Measurements from ENCODE around the gene VIPR2.

DNA sequence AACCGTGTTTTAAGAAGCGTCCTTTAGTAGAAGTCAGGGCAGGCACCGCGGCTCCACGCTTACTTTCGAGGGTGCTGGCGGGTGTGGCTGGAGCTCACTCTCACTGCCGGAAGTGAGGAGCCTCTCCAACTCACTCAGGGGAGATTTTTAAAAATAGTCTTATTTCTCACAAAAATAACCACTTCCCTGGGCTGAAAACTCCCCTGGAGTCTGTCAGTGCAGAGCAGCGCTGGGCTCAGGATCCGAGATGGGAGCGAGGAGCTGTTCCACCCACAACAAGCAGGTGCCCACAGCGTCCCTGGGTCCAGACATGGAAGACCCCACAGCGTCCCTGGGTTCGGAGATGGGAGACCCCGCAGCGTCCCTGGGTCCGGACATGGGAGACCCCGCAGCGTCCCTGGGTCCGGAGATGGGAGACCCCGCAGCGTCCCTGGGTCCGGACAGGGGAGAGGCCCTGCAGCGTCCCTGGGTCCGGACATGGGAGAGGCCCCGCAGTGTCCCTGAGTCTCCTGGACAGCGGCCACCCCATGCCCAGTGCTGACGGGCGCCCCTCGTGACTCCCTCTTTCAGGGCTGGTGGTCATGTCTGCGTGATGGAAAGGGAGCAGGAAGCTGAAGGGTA lies 51.2 kb downstream of the VIPR2 start:
- TF ChIP-seq, protein P1, sequence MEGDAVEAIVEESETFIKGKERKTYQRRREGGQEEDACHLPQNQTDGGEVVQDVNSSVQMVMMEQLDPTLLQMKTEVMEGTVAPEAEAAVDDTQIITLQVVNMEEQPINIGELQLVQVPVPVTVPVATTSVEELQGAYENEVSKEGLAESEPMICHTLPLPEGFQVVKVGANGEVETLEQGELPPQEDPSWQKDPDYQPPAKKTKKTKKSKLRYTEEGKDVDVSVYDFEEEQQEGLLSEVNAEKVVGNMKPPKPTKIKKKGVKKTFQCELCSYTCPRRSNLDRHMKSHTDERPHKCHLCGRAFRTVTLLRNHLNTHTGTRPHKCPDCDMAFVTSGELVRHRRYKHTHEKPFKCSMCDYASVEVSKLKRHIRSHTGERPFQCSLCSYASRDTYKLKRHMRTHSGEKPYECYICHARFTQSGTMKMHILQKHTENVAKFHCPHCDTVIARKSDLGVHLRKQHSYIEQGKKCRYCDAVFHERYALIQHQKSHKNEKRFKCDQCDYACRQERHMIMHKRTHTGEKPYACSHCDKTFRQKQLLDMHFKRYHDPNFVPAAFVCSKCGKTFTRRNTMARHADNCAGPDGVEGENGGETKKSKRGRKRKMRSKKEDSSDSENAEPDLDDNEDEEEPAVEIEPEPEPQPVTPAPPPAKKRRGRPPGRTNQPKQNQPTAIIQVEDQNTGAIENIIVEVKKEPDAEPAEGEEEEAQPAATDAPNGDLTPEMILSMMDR (conservative IDR thresholded peaks at IDR 0.05; ENCODE audit: low read depth in 2 of 2) = no peak
- TF ChIP-seq EZH2 (IDR thresholded peaks at IDR 0.05; ENCODE audit: low read depth, unreplicated experiment) (no peak), EZH2phosphoT487 (IDR thresholded peaks at IDR 0.05; ENCODE audit: unreplicated experiment) (no peak), POLR2AphosphoS5 (IDR thresholded peaks at IDR 0.05; ENCODE audit: low read depth) (no peak), NANOG (IDR thresholded peaks at IDR 0.05; ENCODE audit: borderline replicate concordance) (no peak), JUNB (IDR thresholded peaks at IDR 0.05; ENCODE audit: unreplicated experiment) (no peak), ZNF114 (CRISPR knock-in tag; IDR thresholded peaks at IDR 0.05) (no peak), CREB1 (CRISPR knock-in tag; IDR thresholded peaks at IDR 0.05; ENCODE audit: low read depth) (no peak)
- TF ChIP-seq, protein P2, sequence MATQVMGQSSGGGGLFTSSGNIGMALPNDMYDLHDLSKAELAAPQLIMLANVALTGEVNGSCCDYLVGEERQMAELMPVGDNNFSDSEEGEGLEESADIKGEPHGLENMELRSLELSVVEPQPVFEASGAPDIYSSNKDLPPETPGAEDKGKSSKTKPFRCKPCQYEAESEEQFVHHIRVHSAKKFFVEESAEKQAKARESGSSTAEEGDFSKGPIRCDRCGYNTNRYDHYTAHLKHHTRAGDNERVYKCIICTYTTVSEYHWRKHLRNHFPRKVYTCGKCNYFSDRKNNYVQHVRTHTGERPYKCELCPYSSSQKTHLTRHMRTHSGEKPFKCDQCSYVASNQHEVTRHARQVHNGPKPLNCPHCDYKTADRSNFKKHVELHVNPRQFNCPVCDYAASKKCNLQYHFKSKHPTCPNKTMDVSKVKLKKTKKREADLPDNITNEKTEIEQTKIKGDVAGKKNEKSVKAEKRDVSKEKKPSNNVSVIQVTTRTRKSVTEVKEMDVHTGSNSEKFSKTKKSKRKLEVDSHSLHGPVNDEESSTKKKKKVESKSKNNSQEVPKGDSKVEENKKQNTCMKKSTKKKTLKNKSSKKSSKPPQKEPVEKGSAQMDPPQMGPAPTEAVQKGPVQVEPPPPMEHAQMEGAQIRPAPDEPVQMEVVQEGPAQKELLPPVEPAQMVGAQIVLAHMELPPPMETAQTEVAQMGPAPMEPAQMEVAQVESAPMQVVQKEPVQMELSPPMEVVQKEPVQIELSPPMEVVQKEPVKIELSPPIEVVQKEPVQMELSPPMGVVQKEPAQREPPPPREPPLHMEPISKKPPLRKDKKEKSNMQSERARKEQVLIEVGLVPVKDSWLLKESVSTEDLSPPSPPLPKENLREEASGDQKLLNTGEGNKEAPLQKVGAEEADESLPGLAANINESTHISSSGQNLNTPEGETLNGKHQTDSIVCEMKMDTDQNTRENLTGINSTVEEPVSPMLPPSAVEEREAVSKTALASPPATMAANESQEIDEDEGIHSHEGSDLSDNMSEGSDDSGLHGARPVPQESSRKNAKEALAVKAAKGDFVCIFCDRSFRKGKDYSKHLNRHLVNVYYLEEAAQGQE (IDR thresholded peaks at IDR 0.05; ENCODE audit: unreplicated experiment) = no peak
- TF ChIP-seq, protein P3, sequence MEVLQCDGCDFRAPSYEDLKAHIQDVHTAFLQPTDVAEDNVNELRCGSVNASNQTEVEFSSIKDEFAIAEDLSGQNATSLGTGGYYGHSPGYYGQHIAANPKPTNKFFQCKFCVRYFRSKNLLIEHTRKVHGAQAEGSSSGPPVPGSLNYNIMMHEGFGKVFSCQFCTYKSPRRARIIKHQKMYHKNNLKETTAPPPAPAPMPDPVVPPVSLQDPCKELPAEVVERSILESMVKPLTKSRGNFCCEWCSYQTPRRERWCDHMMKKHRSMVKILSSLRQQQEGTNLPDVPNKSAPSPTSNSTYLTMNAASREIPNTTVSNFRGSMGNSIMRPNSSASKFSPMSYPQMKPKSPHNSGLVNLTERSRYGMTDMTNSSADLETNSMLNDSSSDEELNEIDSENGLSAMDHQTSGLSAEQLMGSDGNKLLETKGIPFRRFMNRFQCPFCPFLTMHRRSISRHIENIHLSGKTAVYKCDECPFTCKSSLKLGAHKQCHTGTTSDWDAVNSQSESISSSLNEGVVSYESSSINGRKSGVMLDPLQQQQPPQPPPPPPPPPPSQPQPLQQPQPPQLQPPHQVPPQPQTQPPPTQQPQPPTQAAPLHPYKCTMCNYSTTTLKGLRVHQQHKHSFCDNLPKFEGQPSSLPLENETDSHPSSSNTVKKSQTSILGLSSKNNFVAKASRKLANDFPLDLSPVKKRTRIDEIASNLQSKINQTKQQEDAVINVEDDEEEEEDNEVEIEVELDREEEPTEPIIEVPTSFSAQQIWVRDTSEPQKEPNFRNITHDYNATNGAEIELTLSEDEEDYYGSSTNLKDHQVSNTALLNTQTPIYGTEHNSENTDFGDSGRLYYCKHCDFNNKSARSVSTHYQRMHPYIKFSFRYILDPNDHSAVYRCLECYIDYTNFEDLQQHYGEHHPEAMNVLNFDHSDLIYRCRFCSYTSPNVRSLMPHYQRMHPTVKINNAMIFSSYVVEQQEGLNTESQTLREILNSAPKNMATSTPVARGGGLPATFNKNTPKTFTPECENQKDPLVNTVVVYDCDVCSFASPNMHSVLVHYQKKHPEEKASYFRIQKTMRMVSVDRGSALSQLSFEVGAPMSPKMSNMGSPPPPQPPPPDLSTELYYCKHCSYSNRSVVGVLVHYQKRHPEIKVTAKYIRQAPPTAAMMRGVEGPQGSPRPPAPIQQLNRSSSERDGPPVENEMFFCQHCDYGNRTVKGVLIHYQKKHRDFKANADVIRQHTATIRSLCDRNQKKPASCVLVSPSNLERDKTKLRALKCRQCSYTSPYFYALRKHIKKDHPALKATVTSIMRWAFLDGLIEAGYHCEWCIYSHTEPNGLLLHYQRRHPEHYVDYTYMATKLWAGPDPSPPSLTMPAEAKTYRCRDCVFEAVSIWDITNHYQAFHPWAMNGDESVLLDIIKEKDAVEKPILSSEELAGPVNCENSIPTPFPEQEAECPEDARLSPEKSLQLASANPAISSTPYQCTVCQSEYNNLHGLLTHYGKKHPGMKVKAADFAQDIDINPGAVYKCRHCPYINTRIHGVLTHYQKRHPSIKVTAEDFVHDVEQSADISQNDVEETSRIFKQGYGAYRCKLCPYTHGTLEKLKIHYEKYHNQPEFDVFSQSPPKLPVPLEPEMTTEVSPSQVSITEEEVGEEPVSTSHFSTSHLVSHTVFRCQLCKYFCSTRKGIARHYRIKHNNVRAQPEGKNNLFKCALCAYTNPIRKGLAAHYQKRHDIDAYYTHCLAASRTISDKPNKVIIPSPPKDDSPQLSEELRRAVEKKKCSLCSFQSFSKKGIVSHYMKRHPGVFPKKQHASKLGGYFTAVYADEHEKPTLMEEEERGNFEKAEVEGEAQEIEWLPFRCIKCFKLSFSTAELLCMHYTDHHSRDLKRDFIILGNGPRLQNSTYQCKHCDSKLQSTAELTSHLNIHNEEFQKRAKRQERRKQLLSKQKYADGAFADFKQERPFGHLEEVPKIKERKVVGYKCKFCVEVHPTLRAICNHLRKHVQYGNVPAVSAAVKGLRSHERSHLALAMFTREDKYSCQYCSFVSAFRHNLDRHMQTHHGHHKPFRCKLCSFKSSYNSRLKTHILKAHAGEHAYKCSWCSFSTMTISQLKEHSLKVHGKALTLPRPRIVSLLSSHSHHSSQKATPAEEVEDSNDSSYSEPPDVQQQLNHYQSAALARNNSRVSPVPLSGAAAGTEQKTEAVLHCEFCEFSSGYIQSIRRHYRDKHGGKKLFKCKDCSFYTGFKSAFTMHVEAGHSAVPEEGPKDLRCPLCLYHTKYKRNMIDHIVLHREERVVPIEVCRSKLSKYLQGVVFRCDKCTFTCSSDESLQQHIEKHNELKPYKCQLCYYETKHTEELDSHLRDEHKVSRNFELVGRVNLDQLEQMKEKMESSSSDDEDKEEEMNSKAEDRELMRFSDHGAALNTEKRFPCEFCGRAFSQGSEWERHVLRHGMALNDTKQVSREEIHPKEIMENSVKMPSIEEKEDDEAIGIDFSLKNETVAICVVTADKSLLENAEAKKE (CRISPR knock-in tag; IDR thresholded peaks at IDR 0.05) = no peak
- TF ChIP-seq, protein P4, sequence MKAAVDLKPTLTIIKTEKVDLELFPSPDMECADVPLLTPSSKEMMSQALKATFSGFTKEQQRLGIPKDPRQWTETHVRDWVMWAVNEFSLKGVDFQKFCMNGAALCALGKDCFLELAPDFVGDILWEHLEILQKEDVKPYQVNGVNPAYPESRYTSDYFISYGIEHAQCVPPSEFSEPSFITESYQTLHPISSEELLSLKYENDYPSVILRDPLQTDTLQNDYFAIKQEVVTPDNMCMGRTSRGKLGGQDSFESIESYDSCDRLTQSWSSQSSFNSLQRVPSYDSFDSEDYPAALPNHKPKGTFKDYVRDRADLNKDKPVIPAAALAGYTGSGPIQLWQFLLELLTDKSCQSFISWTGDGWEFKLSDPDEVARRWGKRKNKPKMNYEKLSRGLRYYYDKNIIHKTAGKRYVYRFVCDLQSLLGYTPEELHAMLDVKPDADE (IDR thresholded peaks at IDR 0.05) = no peak

Data from GM23338 (cell line).